WTC11 (cell line): ENCODE results near the gene IQSEC1. TPM values are rescaled to one million over a fixed set of nuclear protein-coding genes. Genes with fewer than 3 reads are reported as not detected.

Source experiments
- ATAC-seq: fragments of 200-7000 bp; cut with Tn5 transposase; 2 replicates; pipeline ENCODE4 v1.10.0; 2021; ENCODE audit warnings: mild to moderate bottlenecking, moderate library complexity
- CTCF ChIA-PET: fragments of 300-600 bp; sonication (Branson Sonifier 250); formaldehyde crosslinking; loops from one replicate; lab custom pipeline; 2021; ENCODE audit warnings: antibody characterized with exemption; lab: Charles Lee
- POLR2A ChIA-PET: fragments of 350-600 bp; sonication (Branson Sonifier 250); formaldehyde crosslinking; loops from one replicate; lab custom pipeline; 2021; ENCODE audit warnings: antibody characterized with exemption; lab: Charles Lee
- DNase-seq: peaks from one replicate; pipeline ENCODE4 v3.0.0; 2021; ENCODE audit warnings: low spot score
- H3K27ac Mint-ChIP-seq: 2 replicates; pipeline ENCODE4 v1.8.0; 2021; ENCODE audit warnings: mixed read lengths
- H3K27me3 Mint-ChIP-seq: 2 replicates; pipeline ENCODE4 v1.8.0; 2021; ENCODE audit warnings: low read depth, mild to moderate bottlenecking, moderate library complexity, mixed read lengths
- H3K36me3 Mint-ChIP-seq: 2 replicates; pipeline ENCODE4 v1.8.0; 2021; ENCODE audit warnings: mixed read lengths
- H3K4me1 Mint-ChIP-seq: 2 replicates; pipeline ENCODE4 v1.8.0; 2022; ENCODE audit warnings: mixed read lengths
- H3K4me3 Mint-ChIP-seq: 2 replicates; pipeline ENCODE4 v1.8.0; 2021; ENCODE audit warnings: mild to moderate bottlenecking, moderate library complexity, mixed read lengths
- H3K9me3 Mint-ChIP-seq: 2 replicates; pipeline ENCODE4 v1.8.0; 2021; ENCODE audit warnings: mixed read lengths
- AR ChIP-seq: fragments of 250-450 bp; sonication (Bioruptor Pico); IDR thresholded peaks from 2 replicates; pipeline ENCODE4 v1.9.0; 2021; ENCODE audit warnings: mild to moderate bottlenecking
- HMGA2 ChIP-seq: fragments of 250-450 bp; sonication (Bioruptor Pico); IDR thresholded peaks from 2 replicates; pipeline ENCODE4 v1.4.0; 2021; ENCODE audit warnings: mild to moderate bottlenecking, moderate library complexity
- HMGXB4 ChIP-seq: sonication (generic); formaldehyde crosslinking; IDR thresholded peaks from 2 replicates; pipeline ENCODE4 v1.8.1; 2023; ENCODE audit warnings: mild to moderate bottlenecking, moderate library complexity, missing genetic modification reagents
- IRF2 ChIP-seq: sonication (generic); formaldehyde crosslinking; IDR thresholded peaks from 2 replicates; pipeline ENCODE4 v1.8.0; 2022; ENCODE audit warnings: low read depth, missing genetic modification reagents, borderline replicate concordance
- NFE2L1 ChIP-seq: sonication (generic); formaldehyde crosslinking; IDR thresholded peaks from 2 replicates; pipeline ENCODE4 v1.8.1; 2023; ENCODE audit warnings: missing genetic modification reagents
- SMAD3 ChIP-seq: sonication (generic); formaldehyde crosslinking; IDR thresholded peaks from 2 replicates; pipeline ENCODE4 v1.8.0; 2022; ENCODE audit warnings: missing genetic modification reagents, mild to moderate bottlenecking, borderline replicate concordance
- SOX15 ChIP-seq: fragments of 250-450 bp; sonication (Bioruptor Pico); IDR thresholded peaks from 2 replicates; pipeline ENCODE4 v1.9.0; 2021; ENCODE audit warnings: mild to moderate bottlenecking
- ZNF232 ChIP-seq: sonication (generic); formaldehyde crosslinking; IDR thresholded peaks from 2 replicates; pipeline ENCODE4 v1.8.0; 2022; ENCODE audit warnings: mild to moderate bottlenecking, missing genetic modification reagents
- ZNF423 ChIP-seq: fragments of 250-450 bp; sonication (Bioruptor Pico); IDR thresholded peaks from 2 replicates; pipeline ENCODE4 v2.1.2; 2022; ENCODE audit warnings: mild to moderate bottlenecking, moderate library complexity
- ZNF425 ChIP-seq: fragments of 250-450 bp; sonication (Bioruptor Pico); conservative IDR thresholded peaks from 2 replicates; pipeline ENCODE4 v1.9.0; 2021; ENCODE audit warnings: mild to moderate bottlenecking
- ZNF532 ChIP-seq: fragments of 250-450 bp; sonication (Bioruptor Pico); IDR thresholded peaks from 2 replicates; pipeline ENCODE4 v1.9.0; 2021; ENCODE audit warnings: mild to moderate bottlenecking, borderline replicate concordance
- total RNA-seq: library from RNA; stranded (reverse); gene quantifications from 3 replicates; pipeline ENCODE4 v1.2.3, GENCODE V29; 2021

The IQSEC1 gene
- total RNA-seq, 1 experiment from 2014 or later, result 35.0 TPM

GRCh38 chr3:13079051-13079450 is 5.8 kb upstream of the IQSEC1 start (continued):
- TF ChIP-seq ZNF532 (CRISPR knock-in tag) (no peak), HMGXB4 (no peak), NFE2L1 (CRISPR knock-in tag) (no peak), IRF2 (CRISPR knock-in tag) (no peak), HMGA2 (CRISPR knock-in tag) (no peak), ZNF423 (no peak), SMAD3 (no peak), AR (CRISPR knock-in tag) (no peak), SOX15 (CRISPR knock-in tag) (no peak)

- no peak for DNase-seq
- H3K27me3 Mint-ChIP-seq, result peaks cover 25% of the 10 kb centered on the region
Measured at GRCh38 chr3:13078163-13078905, 5.1 kb upstream of the IQSEC1 start.

More at GRCh38 chr3:13078163-13078905, 5.1 kb upstream of the IQSEC1 start:
- TF ChIP-seq ZNF232, result no peak
- no peak for TF ChIP-seq ZNF425
- no peaks in the 10 kb centered on the region for H3K9me3 Mint-ChIP-seq
- POLR2A ChIA-PET, result no interaction called here
- CTCF ChIA-PET, result interaction anchor here (0.6 to 1.7 kb wide), 2 partner anchors 14 to 238 kb away, joined by 3 to 5 read pairs; no protein-coding TSS in a partner anchor
- H3K4me1 Mint-ChIP-seq, result peaks cover 6% of the 10 kb centered on the region; the same call in 1 of the 2 replicates
- no peak overlapping the region for H3K27ac Mint-ChIP-seq
- ATAC-seq, result no peak
- no peaks in the 10 kb centered on the region for H3K36me3 Mint-ChIP-seq
- H3K4me3 Mint-ChIP-seq, result no peak overlapping the region
